BJ (cell line): ENCODE measurements around the gene MPC1. TPM values are rescaled to one million over a fixed set of nuclear protein-coding genes. Genes with fewer than 3 reads are reported as not detected.

Experiments
- CTCF ChIA-PET: fragments of 350-600 bp; formaldehyde crosslinking; extraction: SDS; loops from one replicate; lab custom pipeline; 2021; ENCODE audit warnings: antibody characterized with exemption, inconsistent platforms; lab: Yijun Ruan, JAX
- POLR2A ChIA-PET: fragments of 300-600 bp; sonication (Branson Sonifier 250); formaldehyde crosslinking; extraction: SDS; loops from one replicate; lab custom pipeline; 2021; ENCODE audit warnings: antibody characterized with exemption; lab: Charles Lee
- DNase-seq: peaks from one replicate; pipeline ENCODE4 v3.0.0-alpha.2; 2011; ENCODE audit warnings: low read depth
- H3K27me3 ChIP-seq: 2 replicates; pipeline ENCODE4 v1.6.0; 2011; ENCODE audit warnings: low read length; ENCODE audit not compliant: control insufficient read depth, insufficient read depth
- H3K36me3 ChIP-seq: 2 replicates; pipeline ENCODE4 v1.5.1; 2011; ENCODE audit warnings: low read length; ENCODE audit not compliant: control insufficient read depth, insufficient read depth
- H3K4me3 ChIP-seq: 2 replicates; pipeline ENCODE4 v1.5.1; 2011; ENCODE audit warnings: low read depth, mild to moderate bottlenecking, control low read depth, low read length
- CTCF ChIP-seq: IDR thresholded peaks from 2 replicates; pipeline ENCODE4 v1.5.1; 2011; ENCODE audit warnings: low read depth, mild to moderate bottlenecking, control low read depth, inconsistent platforms, low read length, moderate library complexity; ENCODE audit not compliant: insufficient read depth
- polyA plus RNA-seq: library from polyadenylated mRNA; depleted of rRNA; stranded (reverse); fragments of >200 nt; gene quantifications from 2 replicates; pipeline ENCODE4 v1.2.3, GENCODE V29; 2011

Gene MPC1
- polyA plus RNA-seq, 1 experiment: 19.2 TPM

GRCh38 chr6:166412156-166412910, 29.6 kb upstream of the MPC1 start:
- Histone ChIP-seq H3K27me3 (no peaks in the 10 kb centered on the region), H3K36me3 (peaks cover 14% of the 10 kb centered on the region), H3K4me3 (no peak overlapping the region)
- TF ChIP-seq CTCF: no peak
- ChIA-PET CTCF (interaction anchor here (0.7 to 1.2 kb wide), 2 partner anchors 10 to 99 kb away, joined by 3 read pairs; no protein-coding TSS in a partner anchor), POLR2A (no interaction called here)
- no peak for DNase-seq

- TF ChIP-seq CTCF: no peak
- POLR2A ChIA-PET: no interaction called here
- no peak overlapping the region for H3K4me3 ChIP-seq
- no peak for DNase-seq
- H3K36me3 ChIP-seq: peaks cover 12% of the 10 kb centered on the region
- H3K27me3 ChIP-seq: no peaks in the 10 kb centered on the region
- CTCF ChIA-PET: interaction anchor here (0.7 to 1.6 kb wide), 3 partner anchors 10 to 98 kb away, joined by 3 to 9 read pairs (median 3); no protein-coding TSS in a partner anchor
These were observed 29.0 kb upstream of the MPC1 start for GRCh38 chr6:166411721-166412151.

GRCh38 chr6:166411271-166411670, 28.5 kb upstream of the MPC1 start:
- ChIA-PET POLR2A (no interaction called here), CTCF (interaction anchor here (1.2 to 1.6 kb wide), 2 partner anchors 10 to 98 kb away, joined by 3 to 9 read pairs; no protein-coding TSS in a partner anchor)
- Histone ChIP-seq H3K4me3 (no peak overlapping the region), H3K27me3 (no peaks in the 10 kb centered on the region), H3K36me3 (peaks cover 12% of the 10 kb centered on the region)
- DNase-seq: no peak
- no peak for TF ChIP-seq CTCF

- DNase-seq: no peak
- Histone ChIP-seq H3K4me3 (no peak overlapping the region), H3K27me3 (no peaks in the 10 kb centered on the region), H3K36me3 (peaks cover 12% of the 10 kb centered on the region)
- POLR2A ChIA-PET: no interaction called here
- TF ChIP-seq CTCF: no peak
- CTCF ChIA-PET: interaction anchor here (0.9 to 1.6 kb wide), 3 partner anchors 10 to 129 kb away, joined by 3 to 9 read pairs (median 4); no protein-coding TSS in a partner anchor
These were observed 27.7 kb upstream of the MPC1 start for GRCh38 chr6:166410426-166410935.
